HL-60 (cell line): Measurements from ENCODE around the gene S100A8.

Experiments
- CTCF ChIP-seq: IDR thresholded peaks from one replicate; pipeline ENCODE4 v1.5.1; 2011; ENCODE audit warnings: low read length, control low read depth, inconsistent platforms; ENCODE audit not compliant: insufficient read depth
- POLR2AphosphoS5 ChIP-seq: IDR thresholded peaks from 2 replicates; pipeline ENCODE4 v1.6.1; 2012; ENCODE audit warnings: low read depth
- REST ChIP-seq: IDR thresholded peaks from 2 replicates; pipeline ENCODE4 v1.6.1; 2012; ENCODE audit warnings: low read depth; ENCODE audit not compliant: insufficient replicate concordance

DNA sequence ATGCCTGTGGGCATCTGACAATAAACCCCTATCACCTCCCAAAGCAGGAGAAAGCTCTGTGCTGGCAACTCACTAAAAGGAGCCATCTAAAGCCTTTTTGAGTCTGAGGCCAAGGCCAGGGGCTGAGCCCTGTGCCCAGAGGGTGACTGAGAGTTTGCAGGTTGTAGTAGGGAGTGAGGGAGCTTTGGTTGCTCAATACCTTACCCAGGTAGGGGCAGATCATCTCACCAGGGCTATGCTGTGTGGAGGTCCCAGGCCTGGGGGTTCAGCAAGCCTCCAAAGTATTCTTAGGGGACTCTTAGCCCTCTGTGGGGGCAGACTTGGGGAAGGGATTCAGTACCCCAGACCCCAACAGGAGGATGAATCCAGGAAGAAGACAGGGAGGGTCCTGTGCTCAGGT lies 48.4 kb upstream of the S100A8 start:
- TF ChIP-seq CTCF (no peak), REST (no peak), POLR2AphosphoS5 (no peak)
